ENCODE results near the gene PHPT1.
"Not testable (repeated sequence)": the region's sequence is repeated elsewhere in the genome, so short reads cannot be mapped to it uniquely, and the experiment has no call there.

Gene PHPT1

GRCh38 chr9:136842380-136842948 is 6.7 kb upstream of the PHPT1 start, which contains the start of gene AJM1:
Gene AJM1, plus strand, starts transcription at chr9:136842478. Its CDS starts 1,937 bp downstream, at chr9:136844415.
- H3K36me3 ChIP-seq (ENCODE audit: low read depth); H3K9me3 ChIP-seq (ENCODE audit: severe bottlenecking); H3K4me3 ChIP-seq (ENCODE audit: severe bottlenecking); H3K27ac ChIP-seq (ENCODE audit: poor library complexity, severe bottlenecking); H3K4me1 ChIP-seq (ENCODE audit: insufficient read depth, poor library complexity, severe bottlenecking); DNase-seq (ENCODE audit: low spot score): not testable (repeated sequence)
- peaks cover 22% of the 10 kb centered on the region for H3K27me3 ChIP-seq (ENCODE audit: insufficient read depth, poor library complexity, severe bottlenecking)
- peak; percentile 49 for ATAC-seq (ENCODE audit: low read depth)
- peak; percentile 77 for TF ChIP-seq CTCF (IDR thresholded peaks at IDR 0.05; ENCODE audit: poor library complexity, severe bottlenecking)

GRCh38 chr9:136843159-136843800 is 5.9 kb upstream of the PHPT1 start:
- H3K9me3 ChIP-seq (ENCODE audit: severe bottlenecking); H3K36me3 ChIP-seq (ENCODE audit: low read depth); H3K4me3 ChIP-seq (ENCODE audit: severe bottlenecking); H3K4me1 ChIP-seq (ENCODE audit: insufficient read depth, poor library complexity, severe bottlenecking); DNase-seq (ENCODE audit: low spot score); ATAC-seq (ENCODE audit: low read depth); H3K27ac ChIP-seq (ENCODE audit: poor library complexity, severe bottlenecking): not testable (repeated sequence)
- peaks cover 22% of the 10 kb centered on the region for H3K27me3 ChIP-seq (ENCODE audit: insufficient read depth, poor library complexity, severe bottlenecking)

- H3K27ac ChIP-seq (ENCODE audit: poor library complexity, severe bottlenecking); H3K36me3 ChIP-seq (ENCODE audit: low read depth); H3K9me3 ChIP-seq (ENCODE audit: severe bottlenecking); DNase-seq (ENCODE audit: low spot score); H3K4me1 ChIP-seq (ENCODE audit: insufficient read depth, poor library complexity, severe bottlenecking); ATAC-seq (ENCODE audit: low read depth); H3K4me3 ChIP-seq (ENCODE audit: severe bottlenecking): not testable (repeated sequence)
- TF ChIP-seq CTCF (IDR thresholded peaks at IDR 0.05; ENCODE audit: poor library complexity, severe bottlenecking), result peak; percentile 69
- peaks cover 22% of the 10 kb centered on the region for H3K27me3 ChIP-seq (ENCODE audit: insufficient read depth, poor library complexity, severe bottlenecking)
Observed at GRCh38 chr9:136843801-136844740, 5.1 kb upstream of the PHPT1 start.

- Histone ChIP-seq H3K27ac (ENCODE audit: poor library complexity, severe bottlenecking) (no peak overlapping the region), H3K27me3 (ENCODE audit: insufficient read depth, poor library complexity, severe bottlenecking) (peaks cover 22% of the 10 kb centered on the region), H3K9me3 (ENCODE audit: severe bottlenecking) (no peaks in the 10 kb centered on the region), H3K36me3 (ENCODE audit: low read depth) (peaks cover under 1% of the 10 kb centered on the region), H3K4me3 (ENCODE audit: severe bottlenecking) (no peak overlapping the region), H3K4me1 (ENCODE audit: insufficient read depth, poor library complexity, severe bottlenecking) (no peaks in the 10 kb centered on the region)
- ATAC-seq (ENCODE audit: low read depth) (no peak), DNase-seq (ENCODE audit: low spot score) (no peak)
- no peak for TF ChIP-seq CTCF (IDR thresholded peaks at IDR 0.05; ENCODE audit: poor library complexity, severe bottlenecking)
Observed at GRCh38 chr9:136844761-136845464, 4.3 kb upstream of the PHPT1 start.
